MCF 10A (cell line): ENCODE data around the gene LSM2. TPM values are rescaled to one million over a fixed set of nuclear protein-coding genes. Genes with fewer than 3 reads are reported as not detected.
A peak's percentile ranks its signal among the peaks of the same experiment; 100 is the strongest.

Experiments
- BruUV-seq: library from RNA; stranded (reverse); fragments of 400-500 nt; replicated peaks from 2 replicates; lab custom pipeline; 2021; lab: Mats Ljungman, UMichigan
- CTCF ChIA-PET: fragments of 300-600 bp; sonication (Branson Sonifier 250); formaldehyde crosslinking; extraction: SDS; loops from one replicate; lab custom pipeline; 2021; ENCODE audit warnings: antibody characterized with exemption, inconsistent platforms; lab: Yijun Ruan, JAX
- POLR2A ChIA-PET: fragments of 300-600, 350-650 bp; sonication (Branson Sonifier 250); formaldehyde crosslinking; extraction: SDS; loops from one replicate; lab custom pipeline; 2020; ENCODE audit warnings: antibody characterized with exemption, inconsistent platforms; lab: Yijun Ruan, JAX
- DNase-seq: peaks from one replicate; pipeline ENCODE4 v3.0.0-alpha.2; 2018; ENCODE audit not compliant: unreplicated experiment
- H3K27ac Mint-ChIP-seq: one replicate; pipeline ENCODE4 v1.8.0; 2022; ENCODE audit warnings: mild to moderate bottlenecking, low read depth, mixed read lengths; ENCODE audit not compliant: unreplicated experiment
- H3K27me3 Mint-ChIP-seq: one replicate; pipeline ENCODE4 v1.8.0; 2022; ENCODE audit warnings: mixed read lengths; ENCODE audit not compliant: insufficient read depth, unreplicated experiment
- H3K36me3 Mint-ChIP-seq: one replicate; pipeline ENCODE4 v1.8.0; 2022; ENCODE audit warnings: mild to moderate bottlenecking, moderate library complexity, mixed read lengths; ENCODE audit not compliant: insufficient read depth, unreplicated experiment
- H3K4me1 Mint-ChIP-seq: one replicate; pipeline ENCODE4 v1.8.0; 2022; ENCODE audit warnings: mixed read lengths; ENCODE audit not compliant: insufficient read depth, unreplicated experiment
- H3K4me3 Mint-ChIP-seq: one replicate; pipeline ENCODE4 v1.8.0; 2022; ENCODE audit warnings: mild to moderate bottlenecking, moderate library complexity, mixed read lengths; ENCODE audit not compliant: unreplicated experiment
- H3K9me3 Mint-ChIP-seq: one replicate; pipeline ENCODE4 v1.8.0; 2022; ENCODE audit warnings: mixed read lengths; ENCODE audit not compliant: unreplicated experiment
- intact Hi-C: fragments of 100-400 bp; cut with micrococcal nuclease; formaldehyde crosslinking; loops from 2 replicates; pipeline ENCODE4 v1.14.1; 2022
- total RNA-seq: library from RNA; stranded (reverse); gene quantifications from 2 replicates; pipeline ENCODE4 v1.2.3, GENCODE V29; 2022
- TF ChIP-seq, protein P1 (sequence below): fragments of 200-600 bp; IDR thresholded peaks from one replicate; pipeline ENCODE4 v1.8.0; 2022; ENCODE audit warnings: antibody characterized with exemption, mild to moderate bottlenecking; ENCODE audit not compliant: unreplicated experiment

Gene LSM2
- total RNA-seq, 1 experiment from 2014 or later, result 47.4 TPM

DNA sequence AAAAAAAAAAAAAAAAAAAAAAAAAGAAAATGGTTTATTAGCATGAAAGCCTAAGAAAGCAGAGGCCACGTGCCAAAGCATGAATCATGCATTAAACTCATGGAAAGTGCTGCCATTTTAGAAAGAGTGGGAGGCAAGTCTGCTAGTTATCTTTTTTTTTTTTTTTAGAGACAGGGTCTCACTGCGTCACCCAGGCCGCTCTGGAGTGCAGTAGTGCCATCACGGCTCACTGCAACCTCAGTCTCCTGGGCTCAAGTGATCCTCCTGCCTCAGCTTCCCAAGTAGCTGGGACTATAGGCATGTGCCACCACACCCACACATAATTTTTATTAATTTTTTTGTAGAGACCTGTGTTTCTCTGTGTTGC is 34.8 kb downstream of the LSM2 start:
- Mint-ChIP-seq H3K9me3 (no peaks in the 10 kb centered on the region), H3K36me3 (peaks cover 2% of the 10 kb centered on the region), H3K27ac (no peak overlapping the region), H3K4me1 (peaks cover 17% of the 10 kb centered on the region), H3K27me3 (no peaks in the 10 kb centered on the region), H3K4me3 (no peak overlapping the region)
- TF ChIP-seq, protein P1, sequence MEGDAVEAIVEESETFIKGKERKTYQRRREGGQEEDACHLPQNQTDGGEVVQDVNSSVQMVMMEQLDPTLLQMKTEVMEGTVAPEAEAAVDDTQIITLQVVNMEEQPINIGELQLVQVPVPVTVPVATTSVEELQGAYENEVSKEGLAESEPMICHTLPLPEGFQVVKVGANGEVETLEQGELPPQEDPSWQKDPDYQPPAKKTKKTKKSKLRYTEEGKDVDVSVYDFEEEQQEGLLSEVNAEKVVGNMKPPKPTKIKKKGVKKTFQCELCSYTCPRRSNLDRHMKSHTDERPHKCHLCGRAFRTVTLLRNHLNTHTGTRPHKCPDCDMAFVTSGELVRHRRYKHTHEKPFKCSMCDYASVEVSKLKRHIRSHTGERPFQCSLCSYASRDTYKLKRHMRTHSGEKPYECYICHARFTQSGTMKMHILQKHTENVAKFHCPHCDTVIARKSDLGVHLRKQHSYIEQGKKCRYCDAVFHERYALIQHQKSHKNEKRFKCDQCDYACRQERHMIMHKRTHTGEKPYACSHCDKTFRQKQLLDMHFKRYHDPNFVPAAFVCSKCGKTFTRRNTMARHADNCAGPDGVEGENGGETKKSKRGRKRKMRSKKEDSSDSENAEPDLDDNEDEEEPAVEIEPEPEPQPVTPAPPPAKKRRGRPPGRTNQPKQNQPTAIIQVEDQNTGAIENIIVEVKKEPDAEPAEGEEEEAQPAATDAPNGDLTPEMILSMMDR, result no peak
- no peak for DNase-seq
- intact Hi-C loops, result loop anchor here (10.0 kb wide), 1 partner anchor 227 kb away; the partner anchor contains the start of genes ATP6V1G2, DDX39B and NFKBIL1
- BruUV-seq, result no TSS peak
- ChIA-PET POLR2A (interaction anchor here (1.0 to 1.5 kb wide), 4 partner anchors 22 to 55 kb away, joined by 3 to 6 read pairs (median 4); partner anchors contain the start of genes CLIC1, HSPA1A, HSPA1B and HSPA1L), CTCF (interaction anchor here (0.6 to 2.0 kb wide), 6 partner anchors 11 to 186 kb away, joined by 3 to 8 read pairs (median 4); no protein-coding TSS in a partner anchor)

- CTCF ChIA-PET, result interaction anchor here (0.9 to 2.2 kb wide), 9 partner anchors 8 to 120 kb away, joined by 3 to 15 read pairs (median 8); partner anchors contain the start of gene LY6G5C
- no peaks in the 10 kb centered on the region for H3K36me3 Mint-ChIP-seq
- no TSS peak for BruUV-seq
- no peaks in the 10 kb centered on the region for H3K27me3 Mint-ChIP-seq
- peaks cover 14% of the 10 kb centered on the region for H3K4me1 Mint-ChIP-seq
- POLR2A ChIA-PET, result interaction anchor here (0.6 to 1.3 kb wide), 5 partner anchors 18 to 39 kb away, joined by 3 to 4 read pairs (median 3); partner anchors contain the start of gene CLIC1
- DNase-seq, result no peak
- intact Hi-C loops, result loop anchor here (10.0 kb wide), 1 partner anchor 226 kb away; the partner anchor contains the start of genes ATP6V1G2, DDX39B and NFKBIL1
- no peak overlapping the region for H3K4me3 Mint-ChIP-seq
- H3K9me3 Mint-ChIP-seq, result no peaks in the 10 kb centered on the region
- TF ChIP-seq, protein P1, result no peak
- H3K27ac Mint-ChIP-seq, result no peak overlapping the region
Observed at GRCh38 chr6:31770860-31771259, 35.9 kb downstream of the LSM2 start.

GRCh38 chr6:31769684-31770371 is 36.9 kb downstream of the LSM2 start:
- Mint-ChIP-seq H3K4me3 (no peak overlapping the region), H3K27ac (no peak overlapping the region)
- intact Hi-C loops, result loop anchor here (1.0 to 10.0 kb wide), 3 partner anchors 41 to 225 kb away; partner anchors contain the start of genes ATP6V1G2, DDAH2, DDX39B and LY6G5C

More at GRCh38 chr6:31769684-31770371, 36.9 kb downstream of the LSM2 start:
- H3K27me3 Mint-ChIP-seq, result no peaks in the 10 kb centered on the region
- BruUV-seq, result no TSS peak
- POLR2A ChIA-PET, result interaction anchor here (0.6 to 1.2 kb wide), 5 partner anchors 33 to 1091 kb away, joined by 3 read pairs; partner anchors contain the start of genes C6orf47 and CLIC1
- TF ChIP-seq, protein P1, result peak; percentile 65
- H3K9me3 Mint-ChIP-seq, result no peaks in the 10 kb centered on the region
- CTCF ChIA-PET, result interaction anchor here (0.6 to 2.2 kb wide), 30 partner anchors 9 to 1554 kb away, joined by 3 to 19 read pairs (median 4); partner anchors contain the start of genes CLIC1, LY6G5C, MPIG6B and SKIC2
- peak; percentile 74 for DNase-seq
- peaks cover 5% of the 10 kb centered on the region for H3K4me1 Mint-ChIP-seq
- H3K36me3 Mint-ChIP-seq, result no peaks in the 10 kb centered on the region
